Caco-2 (cell line): ENCODE results near the gene CFAP99. TPM values are rescaled to one million over a fixed set of nuclear protein-coding genes. Genes with fewer than 3 reads are reported as not detected.

Source experiments
- BruUV-seq: library from RNA; stranded (reverse); fragments of 400-500 nt; replicated peaks from 2 replicates; lab custom pipeline; 2021; lab: Mats Ljungman, UMichigan
- CTCF ChIA-PET: fragments of 300-600 bp; sonication (Branson Sonifier 250); formaldehyde crosslinking; loops from one replicate; lab custom pipeline; 2022; ENCODE audit warnings: antibody characterized with exemption; lab: Charles Lee
- POLR2A ChIA-PET: fragments of 300-600 bp; sonication (Branson Sonifier 250); formaldehyde crosslinking; loops from one replicate; lab custom pipeline; 2022; ENCODE audit warnings: antibody characterized with exemption; lab: Charles Lee
- DNase-seq, 2 experiments: peaks; one replicate each; pipeline versions ENCODE4 v3.0.0 to v3.0.0-alpha.2; 2020 to 2022
- H3K27me3 ChIP-seq: replicated peaks from 2 replicates; pipeline ENCODE4 v1.6.0; 2011; ENCODE audit warnings: low read length; ENCODE audit not compliant: control insufficient read depth, insufficient read depth
- H3K36me3 ChIP-seq: 2 replicates; pipeline ENCODE4 v1.5.1; 2011; ENCODE audit warnings: low read length; ENCODE audit not compliant: control insufficient read depth, insufficient read depth
- H3K4me1 ChIP-seq: fragments of 250-450 bp; sonication (Bioruptor Pico); 2 replicates; pipeline ENCODE4 v1.5.1; 2020; ENCODE audit warnings: mild to moderate bottlenecking
- H3K4me3 ChIP-seq: 2 replicates; pipeline ENCODE4 v1.5.1; 2011; ENCODE audit warnings: low read depth, mild to moderate bottlenecking, control low read depth, low read length
- H3K9me3 ChIP-seq: fragments of 250-450 bp; sonication (Bioruptor Pico); 2 replicates; pipeline ENCODE4 v1.5.1; 2020; ENCODE audit warnings: mild to moderate bottlenecking, moderate library complexity
- H3K27ac Mint-ChIP-seq: one replicate; pipeline ENCODE4 v1.8.0; 2022; ENCODE audit warnings: mixed read lengths; ENCODE audit not compliant: unreplicated experiment
- H3K27me3 Mint-ChIP-seq: one replicate; pipeline ENCODE4 v1.8.0; 2022; ENCODE audit warnings: mixed read lengths; ENCODE audit not compliant: insufficient read depth, unreplicated experiment
- H3K36me3 Mint-ChIP-seq: one replicate; pipeline ENCODE4 v1.8.0; 2022; ENCODE audit warnings: mild to moderate bottlenecking, mixed read lengths; ENCODE audit not compliant: insufficient read depth, unreplicated experiment
- H3K4me1 Mint-ChIP-seq: one replicate; pipeline ENCODE4 v1.8.0; 2022; ENCODE audit warnings: low read depth, mixed read lengths; ENCODE audit not compliant: unreplicated experiment
- H3K4me3 Mint-ChIP-seq: one replicate; pipeline ENCODE4 v1.8.0; 2022; ENCODE audit warnings: mild to moderate bottlenecking, moderate library complexity, mixed read lengths; ENCODE audit not compliant: unreplicated experiment
- H3K9me3 Mint-ChIP-seq: one replicate; pipeline ENCODE4 v1.8.0; 2022; ENCODE audit warnings: mixed read lengths; ENCODE audit not compliant: unreplicated experiment
- intact Hi-C: fragments of 100-400 bp; cut with micrococcal nuclease; formaldehyde crosslinking; loops from one replicate; pipeline ENCODE4 v1.10.0; 2022; ENCODE audit not compliant: unreplicated experiment
- total RNA-seq: library from RNA; stranded (reverse); gene quantifications from 2 replicates; pipeline ENCODE4 v1.2.3, GENCODE V29; 2022
- TF ChIP-seq, protein P1 (sequence below), 2 experiments: fragments of 200-600 bp in 1 of 2; IDR thresholded peaks; 1 replicate in 1 of 2; 2 replicates in 1 of 2; pipeline versions ENCODE4 v1.5.1 to v1.8.0; 2011 to 2022; ENCODE audit warnings: antibody characterized with exemption in 1 of 2, control low read depth in 1 of 2, inconsistent platforms in 1 of 2, low read depth in 1 of 2, low read length in 1 of 2, mild to moderate bottlenecking in 1 of 2, moderate library complexity in 1 of 2; ENCODE audit not compliant: insufficient read depth in 1 of 2, severe bottlenecking in 1 of 2, unreplicated experiment in 1 of 2

Gene CFAP99
- total RNA-seq, 1 experiment from 2014 or later: not detected

DNA sequence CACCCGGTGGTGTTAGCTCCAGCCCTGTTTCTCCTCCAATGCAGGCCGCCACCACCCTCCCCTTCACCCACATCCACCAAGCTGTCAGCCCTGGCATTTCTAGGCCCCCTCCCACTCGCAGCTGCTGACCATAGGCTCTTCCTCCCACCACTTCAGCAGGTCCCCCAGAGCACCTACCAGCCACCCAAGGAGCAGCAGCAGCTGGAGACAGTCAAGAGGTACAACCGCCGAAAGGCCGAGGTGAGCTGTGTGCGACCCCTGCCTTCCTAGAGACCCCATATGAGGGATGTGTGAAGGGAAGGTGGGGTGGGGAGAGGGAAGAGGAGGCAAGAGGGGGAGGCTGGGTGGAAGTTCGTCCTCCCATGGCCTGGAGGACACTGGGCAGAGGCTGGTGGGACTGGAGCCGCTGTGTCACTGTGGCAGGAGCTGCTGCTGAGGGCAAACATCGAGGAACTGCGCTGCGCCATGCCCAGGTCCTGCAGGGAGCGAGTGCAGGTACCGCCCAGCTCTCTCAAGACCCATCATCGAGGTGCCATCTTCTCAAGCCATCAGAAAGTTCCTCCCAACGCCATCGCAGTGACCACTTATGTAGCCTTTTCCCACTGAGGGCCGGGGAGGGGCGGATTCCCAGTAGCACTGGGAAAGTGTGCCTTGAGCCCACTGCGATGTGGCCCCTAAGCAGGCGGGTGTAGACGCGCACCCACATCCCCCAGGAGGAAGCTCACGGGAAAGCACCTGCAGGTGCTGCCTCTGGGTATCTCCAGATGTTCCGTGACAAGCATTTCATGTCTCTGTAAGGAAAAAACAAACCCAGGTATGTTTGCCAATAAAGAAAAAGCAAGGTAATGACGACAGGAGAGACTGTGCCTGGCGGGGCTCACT is 31.0 kb downstream of the CFAP99 start:
- CTCF ChIA-PET: no interaction called here
- H3K4me1 Mint-ChIP-seq: no peaks in the 10 kb centered on the region

DNA sequence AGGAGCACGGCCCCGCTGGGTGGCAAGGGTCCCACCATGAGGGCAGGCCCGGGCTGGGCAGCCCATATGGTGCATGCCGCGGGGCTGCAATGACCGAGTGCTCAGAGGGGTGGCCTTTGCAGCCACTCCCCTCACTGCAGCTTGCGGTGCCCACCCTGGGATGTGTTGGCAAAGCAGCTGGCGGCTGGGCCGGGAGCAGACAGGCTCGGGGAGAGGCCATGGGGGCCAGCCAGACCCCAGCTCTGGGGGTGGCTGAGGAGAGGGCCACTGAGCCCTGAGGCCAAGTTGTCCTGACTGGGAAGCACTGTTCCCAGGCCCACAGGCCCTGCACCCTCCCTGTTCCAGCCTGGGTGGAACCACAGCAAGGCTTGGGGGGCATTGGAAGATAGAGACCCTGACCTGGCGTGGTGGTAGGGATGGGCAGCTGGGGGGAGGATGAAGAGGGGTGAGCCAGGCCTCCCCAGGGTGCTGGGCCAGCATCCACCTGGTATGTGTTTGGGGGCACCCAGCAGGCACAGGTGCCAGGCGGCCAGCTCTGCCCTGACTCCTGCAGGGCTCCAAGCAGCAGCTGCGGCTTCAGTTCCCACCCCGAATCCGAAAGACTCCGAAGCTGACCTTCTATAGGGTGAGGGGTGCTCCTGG is 31.8 kb downstream of the CFAP99 start:
- no peaks in the 10 kb centered on the region for H3K9me3 Mint-ChIP-seq
- no peaks in the 10 kb centered on the region for H3K27me3 Mint-ChIP-seq
- Histone ChIP-seq H3K27me3 (no peaks in the 10 kb centered on the region), H3K9me3 (no peaks in the 10 kb centered on the region), H3K4me1 (no peaks in the 10 kb centered on the region), H3K4me3 (no peak overlapping the region), H3K36me3 (no peaks in the 10 kb centered on the region)
- DNase-seq: no peak
- H3K4me1 Mint-ChIP-seq: no peaks in the 10 kb centered on the region
- TF ChIP-seq, protein P1, sequence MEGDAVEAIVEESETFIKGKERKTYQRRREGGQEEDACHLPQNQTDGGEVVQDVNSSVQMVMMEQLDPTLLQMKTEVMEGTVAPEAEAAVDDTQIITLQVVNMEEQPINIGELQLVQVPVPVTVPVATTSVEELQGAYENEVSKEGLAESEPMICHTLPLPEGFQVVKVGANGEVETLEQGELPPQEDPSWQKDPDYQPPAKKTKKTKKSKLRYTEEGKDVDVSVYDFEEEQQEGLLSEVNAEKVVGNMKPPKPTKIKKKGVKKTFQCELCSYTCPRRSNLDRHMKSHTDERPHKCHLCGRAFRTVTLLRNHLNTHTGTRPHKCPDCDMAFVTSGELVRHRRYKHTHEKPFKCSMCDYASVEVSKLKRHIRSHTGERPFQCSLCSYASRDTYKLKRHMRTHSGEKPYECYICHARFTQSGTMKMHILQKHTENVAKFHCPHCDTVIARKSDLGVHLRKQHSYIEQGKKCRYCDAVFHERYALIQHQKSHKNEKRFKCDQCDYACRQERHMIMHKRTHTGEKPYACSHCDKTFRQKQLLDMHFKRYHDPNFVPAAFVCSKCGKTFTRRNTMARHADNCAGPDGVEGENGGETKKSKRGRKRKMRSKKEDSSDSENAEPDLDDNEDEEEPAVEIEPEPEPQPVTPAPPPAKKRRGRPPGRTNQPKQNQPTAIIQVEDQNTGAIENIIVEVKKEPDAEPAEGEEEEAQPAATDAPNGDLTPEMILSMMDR (IDR thresholded peaks at IDR 0.05; ENCODE audit: insufficient read depth in 1 of 2, low read depth in 1 of 2, low read length in 1 of 2, severe bottlenecking in 1 of 2, unreplicated experiment in 1 of 2): no peak
- CTCF ChIA-PET: no interaction called here
- BruUV-seq: no TSS peak
- POLR2A ChIA-PET: no interaction called here
- no peak overlapping the region for H3K4me3 Mint-ChIP-seq
- no peaks in the 10 kb centered on the region for H3K36me3 Mint-ChIP-seq
- intact Hi-C loops: no loop called here
- H3K27ac Mint-ChIP-seq: no peak overlapping the region

More for the DNA sequence above, 31.0 kb downstream of the CFAP99 start:
- Mint-ChIP-seq H3K4me3 (no peak overlapping the region), H3K27ac (no peak overlapping the region), H3K27me3 (no peaks in the 10 kb centered on the region), H3K9me3 (no peaks in the 10 kb centered on the region), H3K36me3 (no peaks in the 10 kb centered on the region)
- intact Hi-C loops: no loop called here
- DNase-seq: no peak
- H3K9me3 ChIP-seq: no peaks in the 10 kb centered on the region
- TF ChIP-seq, protein P1 (IDR thresholded peaks at IDR 0.05; ENCODE audit: insufficient read depth in 1 of 2, low read depth in 1 of 2, low read length in 1 of 2, severe bottlenecking in 1 of 2, unreplicated experiment in 1 of 2): no peak
- no peaks in the 10 kb centered on the region for H3K4me1 ChIP-seq
- H3K4me3 ChIP-seq: no peak overlapping the region
- no peaks in the 10 kb centered on the region for H3K27me3 ChIP-seq
- POLR2A ChIA-PET: no interaction called here
- no peaks in the 10 kb centered on the region for H3K36me3 ChIP-seq
- BruUV-seq: no TSS peak

DNA sequence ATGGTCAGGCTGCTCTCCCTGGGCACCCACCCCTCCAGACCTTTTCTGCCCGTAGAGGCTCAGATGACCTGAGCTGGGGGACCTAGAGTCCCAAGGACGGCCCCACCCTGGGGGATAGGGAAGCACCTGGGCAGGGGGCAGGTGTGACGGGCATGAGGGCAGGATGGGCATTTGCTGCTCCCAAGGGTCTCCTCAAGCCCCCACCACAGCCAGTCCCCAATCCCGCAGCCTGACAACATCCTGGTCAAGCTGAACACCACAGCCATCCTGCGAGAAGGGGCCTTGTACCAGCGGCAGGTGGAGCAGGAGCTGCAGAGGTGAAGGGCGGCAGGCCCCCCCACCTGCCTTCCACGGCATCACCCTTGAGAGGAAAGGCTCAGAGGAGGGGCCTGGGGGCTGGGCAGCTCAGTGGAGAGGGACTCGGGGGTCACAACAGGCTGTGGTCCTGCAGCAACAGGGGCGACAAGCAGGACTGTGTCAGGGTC is 32.3 kb downstream of the CFAP99 start:
- Mint-ChIP-seq H3K27ac (no peak overlapping the region), H3K4me1 (no peaks in the 10 kb centered on the region), H3K9me3 (no peaks in the 10 kb centered on the region), H3K27me3 (no peaks in the 10 kb centered on the region), H3K4me3 (no peak overlapping the region), H3K36me3 (no peaks in the 10 kb centered on the region)
- intact Hi-C loops: no loop called here
- Histone ChIP-seq H3K4me1 (no peaks in the 10 kb centered on the region), H3K36me3 (no peaks in the 10 kb centered on the region), H3K27me3 (no peaks in the 10 kb centered on the region), H3K4me3 (no peak overlapping the region), H3K9me3 (no peaks in the 10 kb centered on the region)
- BruUV-seq: no TSS peak
- ChIA-PET POLR2A (no interaction called here), CTCF (no interaction called here)
- DNase-seq: no peak
- TF ChIP-seq, protein P1 (IDR thresholded peaks at IDR 0.05; ENCODE audit: insufficient read depth in 1 of 2, low read depth in 1 of 2, low read length in 1 of 2, severe bottlenecking in 1 of 2, unreplicated experiment in 1 of 2): no peak
